Suprapubic skin (tissue), 4 donors: ENCODE measurements around the gene LPIN3.

Experiments used
- CTCF ChIP-seq, 2 donors: fragments of 200-600 bp in 1 of 2; fragments of 450-650 bp in 1 of 2; sonication (generic) in 1 of 2; IDR thresholded peaks; one replicate each; pipeline ENCODE4 v1.5.1; 2016 to 2019; ENCODE audit warnings: antibody characterized with exemption in 2 of 2, mild to moderate bottlenecking in 1 of 2, moderate library complexity in 1 of 2
- EP300 ChIP-seq: sonication (generic); formaldehyde crosslinking; IDR thresholded peaks from one replicate; pipeline ENCODE4 v1.6.1; 2017; ENCODE audit warnings: antibody characterized with exemption
- POLR2A ChIP-seq, 2 donors: fragments of 450-650 bp; IDR thresholded peaks; one replicate each; pipeline ENCODE4 v1.6.1; 2017; ENCODE audit warnings: antibody characterized with exemption in 2 of 2, mild to moderate bottlenecking in 2 of 2, moderate library complexity in 2 of 2
- POLR2AphosphoS5 ChIP-seq, 3 donors: sonication (generic); formaldehyde crosslinking; IDR thresholded peaks; one replicate each; pipeline ENCODE4 v1.6.1; 2017; ENCODE audit warnings: antibody characterized with exemption in 3 of 3

DNA sequence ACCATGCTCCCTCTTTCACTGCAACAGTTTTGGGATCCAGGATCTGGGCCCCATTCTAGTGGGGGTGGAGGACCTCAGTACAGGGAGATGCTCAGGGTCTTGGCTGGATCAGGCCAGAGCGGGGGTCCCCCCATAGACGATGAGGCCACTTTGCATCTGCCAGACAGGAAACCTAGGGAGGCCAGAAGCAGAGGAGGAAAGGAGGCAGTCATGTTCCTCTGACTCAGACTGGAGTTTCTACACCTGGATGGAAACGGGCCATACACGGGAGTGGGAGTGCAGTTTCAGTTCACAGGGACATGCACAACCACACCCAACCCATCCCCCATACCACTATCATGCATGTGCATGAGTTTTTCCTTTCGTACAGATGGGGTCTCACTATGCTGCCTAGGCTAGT lies 29.6 kb downstream of the LPIN3 start:
- TF ChIP-seq CTCF (IDR thresholded peaks at IDR 0.05) (no peak), POLR2A (IDR thresholded peaks at IDR 0.05) (no peak), POLR2AphosphoS5 (IDR thresholded peaks at IDR 0.05) (no peak), EP300 (no peak)
